GM18519 (cell line): ENCODE data around the gene KPNA4.
"Not testable (repeated sequence)": the region's sequence is repeated elsewhere in the genome, so short reads cannot be mapped to it uniquely, and the experiment has no call there.

Experiments
- ATAC-seq: cut with Tn5 transposase; IDR thresholded peaks from one replicate; pipeline ENCODE4 v1.9.1; 2021; ENCODE audit warnings: mild to moderate bottlenecking, moderate library complexity; ENCODE audit not compliant: unreplicated experiment, low FRiP score

Gene KPNA4

DNA sequence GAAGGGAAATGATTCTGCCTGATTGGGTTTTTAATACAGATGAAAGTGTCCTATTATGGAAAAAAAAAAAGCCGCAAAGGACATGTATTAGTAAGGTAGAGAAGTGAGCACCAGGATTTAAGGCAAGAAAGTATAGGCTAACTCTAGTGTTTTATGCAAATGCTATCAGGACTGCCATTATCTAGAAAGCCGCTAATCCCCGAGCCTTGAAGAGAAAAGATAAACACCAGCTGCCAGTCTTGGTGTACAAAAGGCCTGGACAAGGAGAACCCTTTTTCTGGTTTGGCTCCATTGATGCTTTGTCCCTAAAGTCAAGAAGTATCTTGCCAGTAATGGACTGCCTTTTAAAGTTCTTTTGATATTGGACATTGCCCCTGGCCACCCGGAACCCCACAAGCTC lies 107.2 kb downstream of the KPNA4 start:
- no peak for ATAC-seq

GRCh38 chr3:160455846-160456245 lies 109.5 kb downstream of the KPNA4 start:
- ATAC-seq, result no peak

- ATAC-seq, result no peak
These were observed 110.4 kb downstream of the KPNA4 start for GRCh38 chr3:160454995-160455394.

DNA sequence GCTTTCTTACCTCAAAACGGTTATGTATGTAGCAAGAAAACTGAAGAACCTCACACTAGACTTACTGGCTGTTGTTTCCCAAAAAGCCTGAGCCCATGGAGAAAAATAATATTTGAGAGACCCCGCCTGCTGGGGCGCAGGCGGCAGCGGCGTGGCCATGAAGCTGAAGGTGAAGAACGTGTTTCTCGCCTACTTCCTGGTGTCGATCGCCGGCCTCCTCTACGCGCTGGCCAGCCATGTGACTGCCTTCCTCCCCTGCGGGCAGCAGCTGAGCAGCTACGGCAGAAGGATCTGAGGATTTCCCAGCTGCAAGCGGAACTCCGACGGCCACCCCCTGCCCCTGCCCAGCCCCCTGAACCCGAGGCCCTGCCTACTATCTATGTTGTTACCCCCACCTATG lies 113.1 kb downstream of the KPNA4 start:
- not testable (repeated sequence) for ATAC-seq

DNA sequence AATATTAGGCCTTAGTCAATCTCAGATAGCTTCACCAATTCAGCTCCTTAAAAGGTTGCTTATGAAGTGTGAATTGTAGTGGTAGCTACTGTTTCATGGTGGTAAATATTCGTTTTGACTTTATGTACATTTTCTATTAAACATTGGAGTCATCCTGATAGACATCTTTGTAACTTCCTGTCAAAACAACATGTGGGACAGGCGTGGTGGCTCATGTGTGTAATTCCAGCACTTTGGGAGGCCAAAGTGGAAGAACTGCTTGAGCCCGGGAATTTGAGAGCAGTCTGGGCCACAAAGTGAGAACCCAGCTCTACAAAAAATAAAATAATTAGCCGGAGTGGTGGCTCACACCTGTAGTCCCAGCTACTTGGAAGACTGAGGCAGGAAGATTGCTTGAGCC lies 113.8 kb downstream of the KPNA4 start:
- ATAC-seq, result no peak

DNA sequence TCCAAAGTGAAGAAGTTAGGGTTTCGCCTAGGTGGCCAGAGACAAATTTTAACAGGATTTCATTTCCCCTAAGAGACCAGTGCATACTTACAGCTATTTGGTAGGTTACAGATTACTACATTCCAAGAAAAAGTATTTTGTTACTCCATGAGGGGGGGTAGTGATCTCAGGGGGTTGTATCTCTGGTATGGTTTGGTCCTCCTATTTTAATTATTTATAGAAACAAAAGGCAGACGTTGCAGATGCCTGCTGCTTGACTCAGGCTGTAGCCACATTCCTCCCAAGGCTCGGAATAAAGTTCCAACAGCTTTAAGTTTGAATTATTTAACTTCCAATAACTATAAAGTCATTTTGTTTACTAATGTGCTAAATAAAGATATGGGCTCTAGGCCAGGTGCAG lies 114.5 kb downstream of the KPNA4 start:
- ATAC-seq, result no peak

- ATAC-seq, result peak; percentile 92
These were observed 115.5 kb downstream of the KPNA4 start, which contains the start of gene TRIM59 for GRCh38 chr3:160449636-160450598. TSS of gene TRIM59 (minus strand) at chr3:160449786. CDS start at chr3:160439183, 10,603 bp downstream.

DNA sequence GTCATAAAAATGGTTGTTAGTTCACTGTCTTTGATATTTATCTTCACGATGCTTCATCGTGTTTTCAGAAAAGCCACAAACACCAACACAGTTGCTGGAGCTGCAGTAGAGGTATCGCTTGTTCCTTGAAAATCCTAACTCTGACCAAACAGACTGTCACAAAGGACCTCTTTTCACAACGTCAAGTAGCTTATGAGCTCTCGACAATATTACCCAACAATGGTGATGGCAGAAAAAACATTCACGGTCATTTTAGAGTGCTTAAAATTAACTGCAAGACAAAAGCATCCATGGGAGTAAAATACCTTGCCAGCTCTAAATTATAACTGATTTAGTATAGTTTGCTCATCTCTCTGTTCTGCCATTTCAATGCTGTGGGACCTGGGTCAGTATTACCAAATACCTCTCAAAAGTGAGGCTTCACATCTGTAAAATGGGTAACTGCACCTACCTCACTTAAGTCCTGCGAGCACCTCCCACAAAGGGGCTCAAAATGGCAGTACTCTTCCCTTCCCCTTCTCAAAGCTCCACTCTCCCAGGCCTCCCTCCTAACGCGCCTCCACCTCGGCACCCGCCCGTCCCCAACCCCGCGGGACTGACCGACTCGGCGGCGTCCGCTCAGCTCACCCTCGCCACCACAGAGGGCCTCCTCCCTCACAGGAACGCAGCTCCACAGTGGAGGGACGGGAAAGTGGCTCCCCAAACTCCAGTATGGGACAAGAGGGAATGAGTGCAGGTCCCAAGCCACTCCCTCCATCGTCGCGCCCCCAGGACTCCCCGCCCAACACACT lies 116.3 kb downstream of the KPNA4 start:
- peak; percentile 35 for ATAC-seq

DNA sequence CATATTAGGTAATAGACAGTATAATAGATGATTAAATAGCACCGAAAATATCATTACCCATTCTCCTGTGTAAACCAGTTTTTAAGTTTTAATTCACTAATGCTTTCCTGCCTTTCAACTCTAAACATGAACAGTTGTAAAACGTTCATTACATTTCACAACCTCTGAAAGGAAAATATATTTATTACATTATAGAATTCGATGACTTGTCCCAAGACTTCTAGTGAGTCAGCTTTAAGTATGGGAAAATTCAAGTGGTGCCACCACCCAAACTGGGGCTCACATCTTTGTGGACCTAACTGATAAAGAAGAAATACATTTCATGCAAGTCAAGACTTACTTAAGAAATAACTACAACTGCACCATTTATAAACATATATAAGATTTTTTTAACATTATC lies 117.8 kb downstream of the KPNA4 start:
- no peak for ATAC-seq

DNA sequence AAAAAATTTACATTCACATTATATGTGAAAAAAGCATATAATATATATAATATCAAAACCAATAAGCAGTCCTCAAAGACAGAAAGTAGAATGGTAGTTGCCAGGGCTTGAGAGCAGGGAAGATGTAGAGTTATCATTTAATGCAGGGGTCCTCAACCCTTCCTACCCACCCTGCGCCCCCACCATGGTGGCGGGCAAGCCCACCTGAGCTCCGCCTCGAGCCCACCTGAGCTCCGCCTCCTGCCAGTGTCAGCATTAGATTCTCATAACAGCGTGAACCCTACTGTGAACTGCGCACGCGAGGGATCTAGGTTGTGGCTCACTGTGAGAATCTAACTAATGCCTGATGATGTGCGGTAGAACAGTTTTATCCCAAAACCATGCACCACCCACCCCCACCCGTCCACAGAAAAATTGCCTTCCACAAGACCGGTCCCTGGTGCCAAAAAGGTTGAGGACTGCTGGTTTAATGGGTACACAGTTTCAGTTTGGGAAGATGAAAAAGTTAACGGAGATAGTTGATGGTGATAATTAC lies 118.8 kb downstream of the KPNA4 start:
- ATAC-seq, result no peak

GRCh38 chr3:160445854-160446253 lies 119.5 kb downstream of the KPNA4 start:
- ATAC-seq, result no peak
